ENCODE results near the gene TRMT61B. TPM values are rescaled to one million over a fixed set of nuclear protein-coding genes. Genes with fewer than 3 reads are reported as not detected.
A peak's percentile ranks its signal among the peaks of the same experiment; 100 is the strongest.

The TRMT61B gene
- total and polyA plus RNA-seq, 4 donors: 9.6 to 30.7 (median 15.8) TPM

- 70 to 79% methylated on average over 10 of the region's 10 CpGs for WGBS, 2 donors
- Histone ChIP-seq H3K9me3 (ENCODE audit: control insufficient read depth in 4 of 4, insufficient read depth in 3 of 4, low read length in 3 of 4) (no peaks in the 10 kb centered on the region), H3K27me3 (ENCODE audit: control insufficient read depth in 3 of 3, insufficient read depth in 3 of 3, low read length in 2 of 3) (peaks cover 0 to 5% (median 0%) of the 10 kb centered on the region in 3 donors), H3K36me3 (ENCODE audit: control insufficient read depth in 4 of 4, insufficient read depth in 4 of 4, low read length in 4 of 4) (peaks cover under 1 to 8% (median 6%) of the 10 kb centered on the region in 4 donors), H3K27ac (ENCODE audit: low read depth in 1 of 2, low read length in 1 of 2) (no peak overlapping the region), H3K9ac (ENCODE audit: insufficient read depth in 1 of 2, low read length in 2 of 2) (no peak overlapping the region), H3K4me1 (ENCODE audit: control insufficient read depth in 5 of 5, insufficient read depth in 5 of 5, low read length in 5 of 5) (peaks cover 0 to 5% (median 4%) of the 10 kb centered on the region in 5 donors), H3K4me3 (no peak overlapping the region)
- TF ChIP-seq, protein P1, sequence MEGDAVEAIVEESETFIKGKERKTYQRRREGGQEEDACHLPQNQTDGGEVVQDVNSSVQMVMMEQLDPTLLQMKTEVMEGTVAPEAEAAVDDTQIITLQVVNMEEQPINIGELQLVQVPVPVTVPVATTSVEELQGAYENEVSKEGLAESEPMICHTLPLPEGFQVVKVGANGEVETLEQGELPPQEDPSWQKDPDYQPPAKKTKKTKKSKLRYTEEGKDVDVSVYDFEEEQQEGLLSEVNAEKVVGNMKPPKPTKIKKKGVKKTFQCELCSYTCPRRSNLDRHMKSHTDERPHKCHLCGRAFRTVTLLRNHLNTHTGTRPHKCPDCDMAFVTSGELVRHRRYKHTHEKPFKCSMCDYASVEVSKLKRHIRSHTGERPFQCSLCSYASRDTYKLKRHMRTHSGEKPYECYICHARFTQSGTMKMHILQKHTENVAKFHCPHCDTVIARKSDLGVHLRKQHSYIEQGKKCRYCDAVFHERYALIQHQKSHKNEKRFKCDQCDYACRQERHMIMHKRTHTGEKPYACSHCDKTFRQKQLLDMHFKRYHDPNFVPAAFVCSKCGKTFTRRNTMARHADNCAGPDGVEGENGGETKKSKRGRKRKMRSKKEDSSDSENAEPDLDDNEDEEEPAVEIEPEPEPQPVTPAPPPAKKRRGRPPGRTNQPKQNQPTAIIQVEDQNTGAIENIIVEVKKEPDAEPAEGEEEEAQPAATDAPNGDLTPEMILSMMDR (IDR thresholded peaks at IDR 0.05; ENCODE audit: control extremely low read depth, extremely low read depth): no peak
- DNase-seq (no peak), ATAC-seq (ENCODE audit: insufficient read depth, low FRiP score) (no peak)
Measured at GRCh38 chr2:28809927-28810326, 60.2 kb downstream of the TRMT61B start.

DNA sequence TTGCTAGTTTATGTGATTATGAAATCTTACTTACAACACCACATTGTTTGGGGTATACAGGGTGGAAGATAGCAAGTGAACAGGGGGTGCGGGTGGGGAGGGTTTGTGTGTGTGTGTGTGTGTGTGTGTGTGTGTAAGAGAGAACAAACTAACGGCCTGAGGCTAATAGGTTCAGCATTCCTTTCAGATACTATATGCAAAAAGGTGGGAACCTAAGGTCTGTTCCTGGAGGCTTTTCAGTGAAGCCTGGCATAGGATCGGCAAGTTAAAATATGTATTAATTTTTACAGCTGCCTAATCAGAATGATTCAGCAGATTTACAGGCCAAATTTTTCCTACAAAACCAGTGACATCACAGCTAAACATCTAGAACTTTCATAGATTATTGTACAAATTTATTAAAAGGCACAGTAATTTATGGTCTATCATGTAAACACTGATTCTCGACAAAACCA lies 67.1 kb downstream of the TRMT61B start:
- no peaks in the 10 kb centered on the region for H3K27me3 ChIP-seq (ENCODE audit: control insufficient read depth in 3 of 3, insufficient read depth in 3 of 3, low read length in 2 of 3)
- TF ChIP-seq, protein P1 (IDR thresholded peaks at IDR 0.05; ENCODE audit: control extremely low read depth, extremely low read depth): no peak
- no peaks in the 10 kb centered on the region for H3K9me3 ChIP-seq (ENCODE audit: control insufficient read depth in 4 of 4, insufficient read depth in 3 of 4, low read length in 3 of 4)
- no peaks in the 10 kb centered on the region for H3K4me1 ChIP-seq (ENCODE audit: control insufficient read depth in 5 of 5, insufficient read depth in 5 of 5, low read length in 5 of 5)
- 46 to 65% methylated on average over 4 of the region's 4 CpGs for WGBS, 2 donors
- ATAC-seq (ENCODE audit: insufficient read depth, low FRiP score) (no peak), DNase-seq (no peak)
- peaks cover 4 to 23% (median 17%) of the 10 kb centered on the region in 4 donors for H3K36me3 ChIP-seq (ENCODE audit: control insufficient read depth in 4 of 4, insufficient read depth in 4 of 4, low read length in 4 of 4)
- H3K27ac ChIP-seq (ENCODE audit: low read depth in 1 of 2, low read length in 1 of 2): no peak overlapping the region
- H3K9ac ChIP-seq (ENCODE audit: insufficient read depth in 1 of 2, low read length in 2 of 2): no peak overlapping the region
- no peak overlapping the region for H3K4me3 ChIP-seq

GRCh38 chr2:28801726-28802125 lies 68.4 kb downstream of the TRMT61B start:
- no peaks in the 10 kb centered on the region for H3K9me3 ChIP-seq (ENCODE audit: control insufficient read depth in 4 of 4, insufficient read depth in 3 of 4, low read length in 3 of 4)
- H3K27me3 ChIP-seq (ENCODE audit: control insufficient read depth in 3 of 3, insufficient read depth in 3 of 3, low read length in 2 of 3): no peaks in the 10 kb centered on the region
- DNase-seq (no peak), ATAC-seq (ENCODE audit: insufficient read depth, low FRiP score) (no peak)
- WGBS, 2 donors: 95 to 96% methylated on average over 3 of the region's 3 CpGs
- H3K27ac ChIP-seq (ENCODE audit: low read depth in 1 of 2, low read length in 1 of 2): no peak overlapping the region
- no peaks in the 10 kb centered on the region for H3K4me1 ChIP-seq (ENCODE audit: control insufficient read depth in 5 of 5, insufficient read depth in 5 of 5, low read length in 5 of 5)
- TF ChIP-seq, protein P1 (IDR thresholded peaks at IDR 0.05; ENCODE audit: control extremely low read depth, extremely low read depth): no peak
- peaks cover 5 to 24% (median 16%) of the 10 kb centered on the region in 4 donors for H3K36me3 ChIP-seq (ENCODE audit: control insufficient read depth in 4 of 4, insufficient read depth in 4 of 4, low read length in 4 of 4)
- no peak overlapping the region for H3K9ac ChIP-seq (ENCODE audit: insufficient read depth in 1 of 2, low read length in 2 of 2)
- no peak overlapping the region for H3K4me3 ChIP-seq

Small RNAs within 50 kb of the gene (small RNA-seq; reads per million reads assigned to genes)
- 665 reads per million, percentile 99 among the genes with 10 or more reads in this experiment for gene SNORD92 (ENCODE audit: low replicate concordance)

Other genes with a start within 250 kb of the TRMT61B start
- gene PPP1CB, start 118.5 kb downstream of the TRMT61B start, total RNA-seq: 100 to 1,000 TPM; 276 to 309 TPM
- gene PPP1CB, start 118.5 kb downstream of the TRMT61B start, polyA plus RNA-seq: 10 to 100 TPM; 85.7 to 86.5 TPM
- gene SPDYA, start 59.5 kb downstream of the TRMT61B start, total RNA-seq: 1 to 10 TPM; 1.1 to 6.9 TPM
- under 1 TPM; 0.10 to 0.11 TPM for gene SPDYA, start 59.5 kb downstream of the TRMT61B start, polyA plus RNA-seq
- gene WDR43, start 24.4 kb upstream of the TRMT61B start, total RNA-seq: 10 to 100 TPM; 36.9 to 40.2 TPM
- 10 to 100 TPM in 1 of 2 donors, 1 to 10 TPM in 1; 8.2 to 19.2 TPM for gene WDR43, start 24.4 kb upstream of the TRMT61B start, polyA plus RNA-seq
- 10 to 100 TPM in 1 of 2 donors, 1 to 10 TPM in 1; 7.0 to 19.8 TPM for gene TOGARAM2, start 111.0 kb upstream of the TRMT61B start, total RNA-seq
- 1 to 10 TPM; 7.9 to 9.3 TPM for gene TOGARAM2, start 111.0 kb upstream of the TRMT61B start, polyA plus RNA-seq
- gene PCARE, start 204.2 kb upstream of the TRMT61B start, total RNA-seq: under 1 TPM in 1 of 2 donors, not detected in 1; 0.09 TPM
- gene PCARE, start 204.2 kb upstream of the TRMT61B start, polyA plus RNA-seq: under 1 TPM; 0.01 to 0.04 TPM
- 10 to 100 TPM; 28.7 to 30.1 TPM for gene CLIP4, start 245.1 kb upstream of the TRMT61B start, total RNA-seq
- gene CLIP4, start 245.1 kb upstream of the TRMT61B start, polyA plus RNA-seq: 10 to 100 TPM; 15.1 to 17.4 TPM

Measured in lung (tissue), 13 donors.